PC-3 (cell line): ENCODE results near the gene CCDC187. TPM values are rescaled to one million over a fixed set of nuclear protein-coding genes. Genes with fewer than 3 reads are reported as not detected.

Experiments
- ATAC-seq: fragments of 200-7000 bp; cut with Tn5 transposase; 2 replicates; pipeline ENCODE4 v1.9.1; 2020; ENCODE audit warnings: mild to moderate bottlenecking, moderate library complexity
- BruUV-seq: library from RNA; stranded (reverse); fragments of 400-500 nt; replicated peaks from 2 replicates; lab custom pipeline; 2021; lab: Mats Ljungman, UMichigan
- CTCF ChIA-PET: fragments of 300-600 bp; sonication (Branson Sonifier 250); formaldehyde crosslinking; loops from one replicate; lab custom pipeline; 2022; ENCODE audit warnings: antibody characterized with exemption; lab: Charles Lee
- POLR2A ChIA-PET: fragments of 300-600 bp; sonication (Branson Sonifier 250); formaldehyde crosslinking; loops from one replicate; lab custom pipeline; 2022; ENCODE audit warnings: antibody characterized with exemption; ENCODE audit not compliant: unreplicated experiment; lab: Charles Lee
- DNase-seq: peaks from one replicate; pipeline ENCODE4 v3.0.0-alpha.2; 2015
- H2AFZ ChIP-seq: fragments of 300-600 bp; sonication (generic); 2 replicates; pipeline ENCODE4 v1.6.0; 2016; ENCODE audit warnings: antibody characterized with exemption, low read length
- H3F3A ChIP-seq: fragments of 300-600 bp; sonication (generic); one replicate; pipeline ENCODE4 v1.6.0; 2017; ENCODE audit warnings: antibody characterized with exemption, low read length, control low read depth, mild to moderate bottlenecking; ENCODE audit not compliant: unreplicated experiment
- H3K27ac ChIP-seq: fragments of 300-600 bp; sonication (generic); 2 replicates; pipeline ENCODE4 v1.5.1; 2016; ENCODE audit warnings: mild to moderate bottlenecking, low read length
- H3K27me3 ChIP-seq: fragments of 300-600 bp; sonication (generic); 2 replicates; pipeline ENCODE4 v1.6.1; 2016; ENCODE audit warnings: low read length, mixed read lengths
- H3K36me3 ChIP-seq: fragments of 300-600 bp; sonication (generic); 2 replicates; pipeline ENCODE4 v1.6.1; 2016; ENCODE audit warnings: low read depth, mixed run types, low read length, mixed read lengths
- H3K4me1 ChIP-seq: fragments of 300-600 bp; sonication (generic); 2 replicates; pipeline ENCODE4 v1.5.1; 2016; ENCODE audit warnings: low read length; ENCODE audit not compliant: insufficient read depth
- H3K4me2 ChIP-seq: fragments of 300-600 bp; sonication (generic); 2 replicates; pipeline ENCODE4 v1.6.0; 2016; ENCODE audit warnings: low read length
- H3K4me3 ChIP-seq: fragments of 300-600 bp; sonication (generic); 2 replicates; pipeline ENCODE4 v1.5.1; 2016; ENCODE audit warnings: mild to moderate bottlenecking, low read length, mixed read lengths
- H3K79me2 ChIP-seq: fragments of 300-600 bp; sonication (generic); 2 replicates; pipeline ENCODE4 v1.6.1; 2017; ENCODE audit warnings: low read length, mixed read lengths
- H3K9ac ChIP-seq: fragments of 300-600 bp; sonication (generic); 2 replicates; pipeline ENCODE4 v1.6.0; 2016; ENCODE audit warnings: mild to moderate bottlenecking, low read length
- H3K9me2 ChIP-seq: fragments of 300-600 bp; sonication (generic); replicated peaks from 2 replicates; pipeline ENCODE4 v1.6.1; 2016; ENCODE audit warnings: mixed run types, low read length, mixed read lengths
- H3K9me3 ChIP-seq: fragments of 300-600 bp; sonication (generic); 2 replicates; pipeline ENCODE4 v1.6.1; 2016; ENCODE audit warnings: low read length, mixed read lengths
- H4K20me1 ChIP-seq: fragments of 300-600 bp; sonication (generic); 2 replicates; pipeline ENCODE4 v1.6.1; 2016; ENCODE audit warnings: low read length, mixed read lengths
- CTCF ChIP-seq: fragments of 300-600 bp; sonication (generic); conservative IDR thresholded peaks from 2 replicates; pipeline ENCODE4 v1.5.1; 2017; ENCODE audit warnings: antibody characterized with exemption, low read depth, mild to moderate bottlenecking, low read length
- EZH2 ChIP-seq: fragments of 300-600 bp; sonication (generic); IDR thresholded peaks from one replicate; pipeline ENCODE4 v1.6.1; 2017; ENCODE audit warnings: antibody characterized with exemption, mild to moderate bottlenecking, low read length; ENCODE audit not compliant: unreplicated experiment
- EZH2phosphoT487 ChIP-seq: fragments of 300-600 bp; sonication (generic); IDR thresholded peaks from 2 replicates; pipeline ENCODE4 v1.6.1; 2018; ENCODE audit warnings: mild to moderate bottlenecking, antibody characterized with exemption, low read length, borderline replicate concordance
- intact Hi-C: fragments of 100-400 bp; cut with micrococcal nuclease; formaldehyde crosslinking; loops from 2 replicates; pipeline ENCODE4 v1.9.0; 2023
- total RNA-seq: library from RNA; depleted of rRNA; stranded (reverse); fragments of >200 nt; gene quantifications from 2 replicates; pipeline ENCODE4 v1.2.3, GENCODE V29; 2014

CCDC187 gene
- total RNA-seq, 1 experiment from 2014 or later = 0.04 TPM

DNA sequence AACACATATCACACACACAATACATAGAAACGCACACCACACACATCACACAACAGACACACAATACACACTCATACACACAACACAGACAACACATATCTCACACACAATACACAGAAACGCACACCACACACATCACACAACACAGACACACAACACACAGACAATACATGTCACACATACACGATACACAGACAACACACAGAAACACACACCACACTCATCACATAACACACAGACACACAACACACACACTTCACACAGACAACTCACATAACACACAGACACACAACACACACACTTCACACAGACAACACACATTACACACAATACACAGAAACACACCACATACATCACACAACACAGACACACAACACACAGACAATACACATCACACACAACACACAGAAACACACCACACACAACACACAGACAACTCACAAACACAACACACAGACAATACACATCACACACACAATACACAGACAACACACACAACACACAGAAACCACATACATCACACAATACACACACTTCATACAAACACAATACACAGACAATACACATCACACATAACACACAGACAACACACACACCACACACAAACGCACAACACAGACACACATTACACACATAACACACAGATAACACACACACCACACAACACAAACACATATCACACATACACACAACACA lies 4.3 kb upstream of the CCDC187 start:
- Histone ChIP-seq H3K27me3 (no peaks in the 10 kb centered on the region), H3K9ac (no peak overlapping the region), H3K4me1 (no peaks in the 10 kb centered on the region), H3K9me2 (no peaks in the 10 kb centered on the region), H2AFZ (no peak overlapping the region), H3F3A (no peaks in the 10 kb centered on the region), H3K4me2 (no peak overlapping the region), H4K20me1 (no peaks in the 10 kb centered on the region), H3K27ac (no peak overlapping the region), H3K79me2 (no peaks in the 10 kb centered on the region), H3K9me3 (no peaks in the 10 kb centered on the region), H3K4me3 (no peak overlapping the region), H3K36me3 (no peaks in the 10 kb centered on the region)
- ChIA-PET POLR2A (no interaction called here), CTCF (no interaction called here)
- BruUV-seq = no TSS peak
- TF ChIP-seq EZH2 (no peak), CTCF (no peak), EZH2phosphoT487 (no peak)
- DNase-seq = no peak
- ATAC-seq = no peak
- intact Hi-C loops = no loop called here

GRCh38 chr9:136307215-136307750 lies 3.4 kb upstream of the CCDC187 start:
- Histone ChIP-seq H3K27ac (no peak overlapping the region), H3K4me1 (no peaks in the 10 kb centered on the region), H3F3A (no peaks in the 10 kb centered on the region), H3K36me3 (no peaks in the 10 kb centered on the region), H3K9me2 (no peaks in the 10 kb centered on the region), H3K79me2 (no peaks in the 10 kb centered on the region), H3K9ac (no peak overlapping the region), H2AFZ (no peak overlapping the region), H4K20me1 (no peaks in the 10 kb centered on the region), H3K9me3 (no peaks in the 10 kb centered on the region), H3K4me3 (no peak overlapping the region), H3K4me2 (no peak overlapping the region), H3K27me3 (no peaks in the 10 kb centered on the region)
- BruUV-seq = no TSS peak
- ChIA-PET CTCF (no interaction called here), POLR2A (no interaction called here)
- TF ChIP-seq EZH2 (no peak), EZH2phosphoT487 (no peak), CTCF (no peak)
- intact Hi-C loops = no loop called here
- ATAC-seq (no peak), DNase-seq (no peak)
